ENCODE results near the gene JARID2. TPM values are rescaled to one million over a fixed set of nuclear protein-coding genes. Genes with fewer than 3 reads are reported as not detected.

The JARID2 gene
- total and polyA plus RNA-seq, 4 donors = 1.4 to 12.3 (median 3.4) TPM

DNA sequence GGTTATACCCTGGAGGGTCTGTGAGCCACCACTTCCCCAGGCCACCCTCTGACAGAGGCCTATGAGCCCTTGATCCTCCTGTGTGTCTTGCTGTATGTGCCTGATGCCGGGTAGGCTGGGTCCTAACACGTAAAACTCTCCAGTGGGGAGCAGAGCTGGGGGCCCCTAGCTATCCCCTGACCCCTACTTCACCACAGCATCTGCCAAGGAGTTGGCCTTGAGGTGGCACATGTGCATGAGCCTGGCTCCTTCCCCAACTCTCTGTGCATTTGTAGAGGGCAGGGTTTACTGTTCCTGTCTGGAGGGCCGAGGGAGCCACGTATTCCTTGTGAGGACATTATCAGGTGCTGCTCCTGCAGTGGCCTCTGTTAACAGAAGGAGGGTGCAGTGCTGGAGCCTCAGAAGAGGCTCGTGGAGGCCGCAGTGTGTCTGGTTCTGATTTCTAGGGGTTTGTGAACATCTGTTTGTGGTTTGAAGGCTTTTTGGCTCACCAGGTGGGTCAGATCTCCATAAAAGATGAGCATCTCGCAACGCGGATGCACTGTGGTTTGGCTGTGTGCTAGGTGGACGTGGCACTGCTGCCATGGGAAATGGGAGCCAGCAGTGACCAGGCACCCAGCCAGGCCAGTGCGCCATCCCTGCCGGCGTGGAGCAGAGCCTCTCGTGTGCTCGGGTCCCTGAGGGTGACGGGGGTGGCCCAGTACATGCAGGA is 264.8 kb downstream of the JARID2 start:
- Histone ChIP-seq H3K9ac (ENCODE audit: low read depth in 1 of 2, low read length in 2 of 2) (no peak overlapping the region), H3K36me3 (ENCODE audit: control insufficient read depth in 4 of 4, insufficient read depth in 3 of 4, low read depth in 1 of 4, low read length in 3 of 4) (peaks cover 0 to 13% (median 1%) of the 10 kb centered on the region in 4 donors), H3K27me3 (ENCODE audit: control insufficient read depth in 4 of 4, insufficient read depth in 4 of 4, low read length in 3 of 4) (no peaks in the 10 kb centered on the region), H3K27ac (ENCODE audit: low read depth in 1 of 2, low read length in 2 of 2) (no peak overlapping the region), H3K4me1 (ENCODE audit: control insufficient read depth in 4 of 4, insufficient read depth in 4 of 4, low read length in 3 of 4) (peaks cover 0 to 18% (median 12%) of the 10 kb centered on the region in 4 donors), H3K9me3 (ENCODE audit: control insufficient read depth in 4 of 4, low read length in 3 of 4) (no peaks in the 10 kb centered on the region), H3K4me3 (ENCODE audit: low read depth in 1 of 3, low read length in 3 of 3) (no peak overlapping the region)
- TF ChIP-seq, protein P1, sequence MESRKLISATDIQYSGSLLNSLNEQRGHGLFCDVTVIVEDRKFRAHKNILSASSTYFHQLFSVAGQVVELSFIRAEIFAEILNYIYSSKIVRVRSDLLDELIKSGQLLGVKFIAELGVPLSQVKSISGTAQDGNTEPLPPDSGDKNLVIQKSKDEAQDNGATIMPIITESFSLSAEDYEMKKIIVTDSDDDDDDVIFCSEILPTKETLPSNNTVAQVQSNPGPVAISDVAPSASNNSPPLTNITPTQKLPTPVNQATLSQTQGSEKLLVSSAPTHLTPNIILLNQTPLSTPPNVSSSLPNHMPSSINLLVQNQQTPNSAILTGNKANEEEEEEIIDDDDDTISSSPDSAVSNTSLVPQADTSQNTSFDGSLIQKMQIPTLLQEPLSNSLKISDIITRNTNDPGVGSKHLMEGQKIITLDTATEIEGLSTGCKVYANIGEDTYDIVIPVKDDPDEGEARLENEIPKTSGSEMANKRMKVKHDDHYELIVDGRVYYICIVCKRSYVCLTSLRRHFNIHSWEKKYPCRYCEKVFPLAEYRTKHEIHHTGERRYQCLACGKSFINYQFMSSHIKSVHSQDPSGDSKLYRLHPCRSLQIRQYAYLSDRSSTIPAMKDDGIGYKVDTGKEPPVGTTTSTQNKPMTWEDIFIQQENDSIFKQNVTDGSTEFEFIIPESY (IDR thresholded peaks at IDR 0.05) = no peak
- TF ChIP-seq TAF1 (conservative IDR thresholded peaks at IDR 0.05) = no peak
- TF ChIP-seq HNF4G (IDR thresholded peaks at IDR 0.05) = no peak
- TF ChIP-seq EGR1 (IDR thresholded peaks at IDR 0.05; ENCODE audit: low read depth in 2 of 2) = no peak
- TF ChIP-seq, protein P2, sequence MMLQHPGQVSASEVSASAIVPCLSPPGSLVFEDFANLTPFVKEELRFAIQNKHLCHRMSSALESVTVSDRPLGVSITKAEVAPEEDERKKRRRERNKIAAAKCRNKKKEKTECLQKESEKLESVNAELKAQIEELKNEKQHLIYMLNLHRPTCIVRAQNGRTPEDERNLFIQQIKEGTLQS (IDR thresholded peaks at IDR 0.05) = no peak
- TF ChIP-seq FOXA1 (IDR thresholded peaks at IDR 0.05) = no peak
- TF ChIP-seq FOXA2 (IDR thresholded peaks at IDR 0.05) = no peak
- TF ChIP-seq, protein P3, sequence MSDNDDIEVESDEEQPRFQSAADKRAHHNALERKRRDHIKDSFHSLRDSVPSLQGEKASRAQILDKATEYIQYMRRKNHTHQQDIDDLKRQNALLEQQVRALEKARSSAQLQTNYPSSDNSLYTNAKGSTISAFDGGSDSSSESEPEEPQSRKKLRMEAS (IDR thresholded peaks at IDR 0.05) = no peak
- no peak for TF ChIP-seq SP1 (IDR thresholded peaks at IDR 0.05)
- TF ChIP-seq NR2F2 (IDR thresholded peaks at IDR 0.05) = no peak
- TF ChIP-seq RXRA (IDR thresholded peaks at IDR 0.05) = no peak
- TF ChIP-seq, protein P4, sequence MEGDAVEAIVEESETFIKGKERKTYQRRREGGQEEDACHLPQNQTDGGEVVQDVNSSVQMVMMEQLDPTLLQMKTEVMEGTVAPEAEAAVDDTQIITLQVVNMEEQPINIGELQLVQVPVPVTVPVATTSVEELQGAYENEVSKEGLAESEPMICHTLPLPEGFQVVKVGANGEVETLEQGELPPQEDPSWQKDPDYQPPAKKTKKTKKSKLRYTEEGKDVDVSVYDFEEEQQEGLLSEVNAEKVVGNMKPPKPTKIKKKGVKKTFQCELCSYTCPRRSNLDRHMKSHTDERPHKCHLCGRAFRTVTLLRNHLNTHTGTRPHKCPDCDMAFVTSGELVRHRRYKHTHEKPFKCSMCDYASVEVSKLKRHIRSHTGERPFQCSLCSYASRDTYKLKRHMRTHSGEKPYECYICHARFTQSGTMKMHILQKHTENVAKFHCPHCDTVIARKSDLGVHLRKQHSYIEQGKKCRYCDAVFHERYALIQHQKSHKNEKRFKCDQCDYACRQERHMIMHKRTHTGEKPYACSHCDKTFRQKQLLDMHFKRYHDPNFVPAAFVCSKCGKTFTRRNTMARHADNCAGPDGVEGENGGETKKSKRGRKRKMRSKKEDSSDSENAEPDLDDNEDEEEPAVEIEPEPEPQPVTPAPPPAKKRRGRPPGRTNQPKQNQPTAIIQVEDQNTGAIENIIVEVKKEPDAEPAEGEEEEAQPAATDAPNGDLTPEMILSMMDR (IDR thresholded peaks at IDR 0.05; ENCODE audit: low read depth, low read length, missing input control) = no peak
- DNase-seq (ENCODE audit: low spot score) = no peak
- 85% methylated on average over 16 of the region's 16 CpGs for WGBS

DNA sequence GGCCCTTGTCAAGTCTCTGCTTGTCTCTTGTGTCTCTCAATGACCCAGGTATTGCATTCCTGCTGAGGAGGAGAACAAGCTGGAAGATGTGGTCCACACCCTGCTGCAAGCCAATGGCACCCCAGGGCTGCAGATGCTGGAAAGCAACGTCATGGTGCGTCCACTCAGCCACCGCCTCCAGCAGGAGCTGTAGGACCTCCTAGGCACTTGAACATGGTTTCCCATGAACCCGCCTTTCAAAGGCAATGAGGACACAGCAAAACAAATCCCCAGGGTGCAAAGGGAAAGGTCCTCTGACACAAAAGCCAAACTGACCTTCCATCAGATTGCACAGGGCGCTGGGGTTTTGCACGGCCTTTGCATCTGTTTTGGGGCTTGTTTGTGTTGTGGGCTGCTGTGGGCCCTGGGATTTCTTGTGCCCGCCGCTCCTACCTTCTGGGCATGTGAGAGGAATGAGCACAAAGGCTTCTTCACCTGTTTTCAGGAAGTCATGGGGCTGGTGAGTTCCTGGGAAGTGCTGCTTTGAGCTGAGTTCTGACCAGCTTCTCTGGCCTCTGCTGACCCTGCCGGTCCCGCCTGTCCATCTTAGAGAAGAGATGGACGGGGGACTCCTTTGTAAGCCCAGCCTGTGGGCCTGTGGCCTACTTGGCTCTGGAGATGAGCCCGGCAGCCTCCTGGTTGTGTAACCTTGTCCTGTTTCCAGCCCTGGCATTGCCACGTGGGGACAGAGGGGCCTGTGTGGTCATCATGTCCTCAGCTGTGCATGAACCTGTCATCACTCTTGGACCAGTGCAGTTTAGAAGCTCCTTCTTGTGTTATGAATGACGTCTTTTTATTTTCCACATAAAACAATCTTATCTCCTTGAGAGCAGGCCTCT is 265.6 kb downstream of the JARID2 start:
- DNase-seq (ENCODE audit: low spot score) = no peak
- H3K36me3 ChIP-seq (ENCODE audit: control insufficient read depth in 4 of 4, insufficient read depth in 3 of 4, low read depth in 1 of 4, low read length in 3 of 4) = peaks cover 0 to 13% (median 3%) of the 10 kb centered on the region in 4 donors
- peak overlapping the region in 1 of 2 donors; percentile 63 for H3K27ac ChIP-seq (ENCODE audit: low read depth in 1 of 2, low read length in 2 of 2)
- H3K4me1 ChIP-seq (ENCODE audit: control insufficient read depth in 4 of 4, insufficient read depth in 4 of 4, low read length in 3 of 4) = peaks cover 0 to 14% (median 8%) of the 10 kb centered on the region in 4 donors
- H3K27me3 ChIP-seq (ENCODE audit: control insufficient read depth in 4 of 4, insufficient read depth in 4 of 4, low read length in 3 of 4) = no peaks in the 10 kb centered on the region
- H3K4me3 ChIP-seq (ENCODE audit: low read depth in 1 of 3, low read length in 3 of 3) = no peak overlapping the region
- no peaks in the 10 kb centered on the region for H3K9me3 ChIP-seq (ENCODE audit: control insufficient read depth in 4 of 4, low read length in 3 of 4)
- H3K9ac ChIP-seq (ENCODE audit: low read depth in 1 of 2, low read length in 2 of 2) = no peak overlapping the region
- 70% methylated on average over 14 of the region's 14 CpGs for WGBS
- TF ChIP-seq EGR1 (IDR thresholded peaks at IDR 0.05; ENCODE audit: low read depth in 2 of 2) (no peak), TAF1 (conservative IDR thresholded peaks at IDR 0.05) (no peak), RAD21 (IDR thresholded peaks at IDR 0.05) (peak in 1 of 2 donors; percentile 11), FOXA2 (IDR thresholded peaks at IDR 0.05) (no peak), JUND (IDR thresholded peaks at IDR 0.05) (no peak), NR2F2 (IDR thresholded peaks at IDR 0.05) (no peak), YY1 (IDR thresholded peaks at IDR 0.05) (no peak), RXRA (IDR thresholded peaks at IDR 0.05) (peak; percentile 72 to 87), SP1 (IDR thresholded peaks at IDR 0.05) (peak; percentile 51), HNF4G (IDR thresholded peaks at IDR 0.05) (no peak), HNF4A (conservative IDR thresholded peaks at IDR 0.05) (peak; percentile 19 to 42), GABPA (IDR thresholded peaks at IDR 0.05 in 1 of 2, conservative IDR thresholded peaks at IDR 0.05 in 1 of 2) (no peak)
- TF ChIP-seq, protein P3 (IDR thresholded peaks at IDR 0.05) = no peak
- TF ChIP-seq, protein P1 (IDR thresholded peaks at IDR 0.05) = no peak
- TF ChIP-seq, protein P4 (IDR thresholded peaks at IDR 0.05; ENCODE audit: low read depth, low read length, missing input control) = no peak
- TF ChIP-seq, protein P2 (IDR thresholded peaks at IDR 0.05) = peak; percentile 57

All from liver (tissue), 9 donors.